Common myeloid progenitor, CD34-positive (primary cell): ENCODE results near the gene DHDH.
"Not testable (repeated sequence)": the region's sequence is repeated elsewhere in the genome, so short reads cannot be mapped to it uniquely, and the experiment has no call there.

ENCODE experiments used
- CTCF ChIA-PET: fragments of 350-600 bp; sonication (Branson Sonifier 250); formaldehyde crosslinking; loops from one replicate; lab custom pipeline; 2021; ENCODE audit warnings: antibody characterized with exemption; lab: Charles Lee
- POLR2A ChIA-PET: fragments of 350-600 bp; sonication (Branson Sonifier 250); formaldehyde crosslinking; loops from one replicate; lab custom pipeline; 2021; ENCODE audit warnings: antibody characterized with exemption; lab: Charles Lee
- DNase-seq, 3 donors: peaks; one replicate each; pipeline versions ENCODE4 v3.0.0 to v3.0.0-alpha.2; 2013
- H3K27ac ChIP-seq, 2 experiments: 1 replicate in 1 of 2; 2 replicates in 1 of 2; pipeline ENCODE4 v1.7.0; 2013; ENCODE audit warnings: inconsistent platforms in 2 of 2, low read length in 2 of 2, mild to moderate bottlenecking in 2 of 2, low read depth in 1 of 2, moderate library complexity in 1 of 2; ENCODE audit not compliant: severe bottlenecking in 2 of 2, insufficient read depth in 1 of 2, poor library complexity in 1 of 2
- H3K27me3 ChIP-seq, 5 experiments: replicated peaks in 2 of 5; 1 replicate in 3 of 5; 2 replicates in 2 of 5; pipeline versions ENCODE4 v1.6.1 to v1.7.0; 2013; ENCODE audit warnings: low read length in 4 of 5, mild to moderate bottlenecking in 2 of 5, moderate library complexity in 2 of 5, inconsistent platforms in 1 of 5; ENCODE audit not compliant: insufficient read depth in 5 of 5, control insufficient read depth in 4 of 5
- H3K36me3 ChIP-seq, 4 experiments: 1 replicate in 2 of 4; 2 replicates in 2 of 4; pipeline versions ENCODE4 v1.6.1 to v1.7.0; 2013; ENCODE audit warnings: low read length in 3 of 4, control low read depth in 1 of 4, mild to moderate bottlenecking in 1 of 4; ENCODE audit not compliant: control insufficient read depth in 4 of 4, insufficient read depth in 4 of 4
- H3K4me1 ChIP-seq, 4 experiments: 1 replicate in 3 of 4; 2 replicates in 1 of 4; pipeline versions ENCODE4 v1.6.1 to v1.7.1; 2013; ENCODE audit warnings: low read length in 3 of 4, mild to moderate bottlenecking in 3 of 4, control low read depth in 1 of 4, inconsistent platforms in 1 of 4, moderate library complexity in 1 of 4; ENCODE audit not compliant: control insufficient read depth in 4 of 4, insufficient read depth in 4 of 4; ENCODE audit errors: control extremely low read depth in 1 of 4
- H3K4me3 ChIP-seq, 7 experiments: 1 replicate in 4 of 7; 2 replicates in 3 of 7; pipeline versions ENCODE4 v1.5.1 to v1.7.0; 2013; ENCODE audit warnings: mild to moderate bottlenecking in 7 of 7, low read length in 6 of 7, moderate library complexity in 6 of 7, inconsistent platforms in 2 of 7, low read depth in 2 of 7, control low read depth in 1 of 7; ENCODE audit not compliant: insufficient read depth in 4 of 7, control insufficient read depth in 1 of 7; ENCODE audit errors: extremely low read depth in 1 of 7
- H3K9me3 ChIP-seq, 5 experiments: 1 replicate in 4 of 5; 2 replicates in 1 of 5; pipeline versions ENCODE4 v1.6.1 to v1.7.1; 2013; ENCODE audit warnings: low read length in 4 of 5, mild to moderate bottlenecking in 2 of 5, inconsistent platforms in 1 of 5, low read depth in 1 of 5, moderate library complexity in 1 of 5; ENCODE audit not compliant: control insufficient read depth in 4 of 5, insufficient read depth in 2 of 5; ENCODE audit errors: control extremely low read depth in 1 of 5
- WGBS: methylation state at CpG from one replicate; pipeline ENCODE4 v1.1.5; 2013; ENCODE audit not compliant: insufficient coverage; 5-methylcytosine and 5-hydroxymethylcytosine counted together

Gene DHDH

GRCh38 chr19:48896191-48896720 is 37.2 kb upstream of the DHDH start:
- 5% methylated on average over 22 of the region's 25 CpGs for WGBS
- Histone ChIP-seq H3K27ac (peak overlapping the region in 1 of 2 experiments; percentile 34), H3K4me1 (peaks cover 0 to 32% (median 27%) of the 10 kb centered on the region in 4 experiments), H3K27me3 (peaks cover 0 to 11% (median 9%) of the 10 kb centered on the region in 5 experiments), H3K9me3 (no peaks in the 10 kb centered on the region), H3K36me3 (no peaks in the 10 kb centered on the region), H3K4me3 (peak overlapping the region in 5 of 7 experiments; percentile 19 to 66 (median 55))
- ChIA-PET CTCF (interaction anchor here (1.0 kb wide), 1 partner anchor 11 kb away, joined by 3 read pairs; no protein-coding TSS in a partner anchor), POLR2A (interaction anchor here (0.8 to 1.4 kb wide), 4 partner anchors 10 to 24 kb away, joined by 3 to 5 read pairs (median 4); partner anchors contain the start of gene PPP1R15A)
- peak; percentile 72 to 89 (median 85) for DNase-seq

GRCh38 chr19:48897181-48897580 is 36.3 kb upstream of the DHDH start:
- WGBS, result 100% methylated on average over 4 of the region's 5 CpGs
- H3K4me1 ChIP-seq, result peaks cover 0 to 39% (median 30%) of the 10 kb centered on the region in 4 experiments
- peaks cover 0 to 11% (median 9%) of the 10 kb centered on the region in 5 experiments for H3K27me3 ChIP-seq
- no peak for DNase-seq
- ChIA-PET POLR2A (no interaction called here), CTCF (no interaction called here)
- no peak overlapping the region for H3K27ac ChIP-seq
- H3K4me3 ChIP-seq, result no peak overlapping the region
- no peaks in the 10 kb centered on the region for H3K9me3 ChIP-seq
- H3K36me3 ChIP-seq, result peaks cover 2 to 3% (median 3%) of the 10 kb centered on the region in 4 experiments

- peaks cover 0 to 39% (median 30%) of the 10 kb centered on the region in 4 experiments for H3K4me1 ChIP-seq
- not testable (repeated sequence) for DNase-seq, H3K9me3 ChIP-seq, H3K36me3 ChIP-seq
- peaks cover 0 to 11% (median 7%) of the 10 kb centered on the region in 5 experiments for H3K27me3 ChIP-seq
- peak overlapping the region in 6 of 7 experiments; percentile 82 to 99 (median 96) for H3K4me3 ChIP-seq
- WGBS, result 98% methylated on average over 8 of the region's 11 CpGs
- ChIA-PET CTCF (interaction anchor here (1.0 to 1.5 kb wide), 2 partner anchors 21 to 54 kb away, joined by 3 to 4 read pairs; no protein-coding TSS in a partner anchor), POLR2A (interaction anchor here (1.0 to 2.0 kb wide), 3 partner anchors 24 to 63 kb away, joined by 5 read pairs; partner anchors contain the start of gene PPP1R15A)
- H3K27ac ChIP-seq, result peak overlapping the region in 1 of 2 experiments; percentile 91
Measured at GRCh38 chr19:48899386-48899749, 34.1 kb upstream of the DHDH start.

GRCh38 chr19:48899781-48900476 is 33.6 kb upstream of the DHDH start, which contains the start of gene NUCB1:
NUCB1 (plus strand) TSS chr19:48900312; CDS start chr19:48900797, 485 bp downstream.
- 4% methylated on average over 22 of the region's 34 CpGs for WGBS
- DNase-seq, result peak; percentile 98 to 99 (median 98)
- peak within 1 kb of the TSS; percentile 82 to 99 (median 94) for H3K4me3 ChIP-seq
- ChIA-PET POLR2A (interaction anchor here (0.9 to 2.0 kb wide), 4 partner anchors 25 to 68 kb away, joined by 3 to 5 read pairs (median 5); partner anchors contain the start of gene PPP1R15A), CTCF (interaction anchor here (1.0 to 1.5 kb wide), 3 partner anchors 16 to 55 kb away, joined by 3 to 4 read pairs (median 4); no protein-coding TSS in a partner anchor)
- H3K4me1 ChIP-seq, result peaks cover 0 to 38% (median 30%) of the 10 kb centered on the region in 4 experiments
- peaks cover 5 to 13% (median 12%) of the 10 kb centered on the region in 4 experiments for H3K36me3 ChIP-seq
- peaks cover 0 to 6% (median 3%) of the 10 kb centered on the region in 5 experiments for H3K27me3 ChIP-seq
- peak within 1 kb of the TSS; percentile 84 to 91 for H3K27ac ChIP-seq
- no peaks in the 10 kb centered on the region for H3K9me3 ChIP-seq

- 10% methylated on average over 18 of the region's 24 CpGs for WGBS
- POLR2A ChIA-PET, result interaction anchor here (0.7 to 2.0 kb wide), 6 partner anchors 26 to 67 kb away, joined by 3 to 5 read pairs (median 4); partner anchors contain the start of gene PPP1R15A
- DNase-seq, result peak in 2 of 3 donors; percentile 62 to 71
Measured at GRCh38 chr19:48900477-48901406, 32.8 kb upstream of the DHDH start.

GRCh38 chr19:48902291-48902690 is 31.2 kb upstream of the DHDH start:
- H3K9me3 ChIP-seq, H3K27me3 ChIP-seq, H3K4me3 ChIP-seq, H3K27ac ChIP-seq, DNase-seq, POLR2A ChIA-PET: not testable (repeated sequence)
- Histone ChIP-seq H3K36me3 (peaks cover 10 to 33% (median 21%) of the 10 kb centered on the region in 4 experiments), H3K4me1 (peaks cover 0 to 26% (median 17%) of the 10 kb centered on the region in 4 experiments)
- CTCF ChIA-PET, result interaction anchor here (1.3 kb wide), 1 partner anchor 68 kb away, joined by 4 read pairs; no protein-coding TSS in a partner anchor
- WGBS, result 100% methylated on average over 5 of the region's 7 CpGs

More at GRCh38 chr19:48900477-48901406, 32.8 kb upstream of the DHDH start:
- CTCF ChIA-PET, result interaction anchor here (1.0 to 1.5 kb wide), 4 partner anchors 15 to 55 kb away, joined by 3 to 4 read pairs (median 4); no protein-coding TSS in a partner anchor
- Histone ChIP-seq H3K27ac (peak overlapping the region; percentile 84 to 91), H3K4me1 (peaks cover 0 to 32% (median 24%) of the 10 kb centered on the region in 4 experiments), H3K9me3 (no peaks in the 10 kb centered on the region), H3K27me3 (no peaks in the 10 kb centered on the region), H3K4me3 (peak overlapping the region; percentile 82 to 99 (median 94)), H3K36me3 (peaks cover 5 to 21% (median 18%) of the 10 kb centered on the region in 4 experiments)
